Endothelial cell of umbilical vein (primary cell): Measurements from ENCODE around the gene TTC33. TPM values are rescaled to one million over a fixed set of nuclear protein-coding genes. Genes with fewer than 3 reads are reported as not detected.

Experiments
- BruUV-seq: library from RNA; stranded (reverse); fragments of 400-500 nt; replicated peaks from 2 replicates; lab custom pipeline; 2021; lab: Mats Ljungman, UMichigan
- CTCF ChIA-PET: fragments of 300-600, 350-600 bp; sonication (Branson Sonifier 250); formaldehyde crosslinking; loops from one replicate; lab custom pipeline; 2021; ENCODE audit warnings: antibody characterized with exemption, inconsistent platforms; lab: Charles Lee
- POLR2A ChIA-PET: fragments of 300-600, 350-600 bp; sonication (Branson Sonifier 250); formaldehyde crosslinking; loops from one replicate; lab custom pipeline; 2021; ENCODE audit warnings: antibody characterized with exemption, inconsistent platforms; lab: Charles Lee
- DNase-seq: peaks from one replicate; pipeline ENCODE4 v3.0.0-alpha.2; 2011; ENCODE audit warnings: low read depth, low spot score
- FAIRE-seq: peaks from 2 replicates; lab custom pipeline; 2011; peaks lifted over from hg19 to GRCh38; lab: Jason Lieb, UNC
- H2AFZ ChIP-seq: 2 replicates; pipeline ENCODE4 v1.6.0; 2012; ENCODE audit warnings: low read depth, low read length, control low read depth, inconsistent platforms
- H3K27ac ChIP-seq: 2 replicates; pipeline ENCODE4 v1.5.1; 2011; ENCODE audit warnings: low read depth, mild to moderate bottlenecking, control low read depth, low read length, moderate library complexity; ENCODE audit not compliant: insufficient read depth
- H3K27me3 ChIP-seq, 2 experiments: 2 replicates each; pipeline versions ENCODE4 v1.6.0 to v1.6.1; 2011; ENCODE audit warnings: low read length in 2 of 2, mixed read lengths in 1 of 2; ENCODE audit not compliant: control insufficient read depth in 2 of 2, insufficient read depth in 2 of 2
- H3K36me3 ChIP-seq, 2 experiments: 2 replicates in 1 of 2; 3 replicates in 1 of 2; pipeline ENCODE4 v1.5.1; 2011; ENCODE audit warnings: low read length in 2 of 2, mild to moderate bottlenecking in 1 of 2, moderate library complexity in 1 of 2; ENCODE audit not compliant: control insufficient read depth in 2 of 2, insufficient read depth in 2 of 2; ENCODE audit errors: extremely low read depth in 1 of 2
- H3K4me1 ChIP-seq: 3 replicates; pipeline ENCODE4 v1.5.1; 2011; ENCODE audit warnings: mild to moderate bottlenecking, low read length; ENCODE audit not compliant: control insufficient read depth, insufficient read depth; ENCODE audit errors: extremely low read depth
- H3K4me2 ChIP-seq: 2 replicates; pipeline ENCODE4 v1.6.1; 2011; ENCODE audit warnings: low read length, control low read depth, mixed read lengths; ENCODE audit not compliant: insufficient read depth
- H3K4me3 ChIP-seq, 3 experiments: fragments of 200-600 bp in 1 of 3; sonication (generic), shearing (Covaris generic) in 1 of 3; replicated peaks in 1 of 3; 2 replicates each; pipeline ENCODE4 v1.5.1; 2011 to 2016; ENCODE audit warnings: control low read depth in 3 of 3, low read length in 3 of 3, mild to moderate bottlenecking in 2 of 3, inconsistent platforms in 1 of 3, low read depth in 1 of 3, moderate library complexity in 1 of 3; ENCODE audit not compliant: insufficient read depth in 1 of 3
- H3K79me2 ChIP-seq: 2 replicates; pipeline ENCODE4 v1.6.0; 2012; ENCODE audit warnings: low read length, inconsistent platforms; ENCODE audit not compliant: control insufficient read depth, insufficient read depth
- H3K9ac ChIP-seq: replicated peaks from 2 replicates; pipeline ENCODE3; 2011; ENCODE audit warnings: low read length, control low read depth; ENCODE audit not compliant: insufficient read depth; ENCODE audit errors: extremely low read depth
- H3K9me1 ChIP-seq: replicated peaks from 3 replicates; pipeline ENCODE4 v1.6.0; 2011; ENCODE audit warnings: mild to moderate bottlenecking, low read length; ENCODE audit not compliant: control insufficient read depth, insufficient read depth; ENCODE audit errors: extremely low read depth
- H3K9me3 ChIP-seq: replicated peaks from 2 replicates; pipeline ENCODE4 v1.5.1; 2012; ENCODE audit warnings: low read length, inconsistent platforms; ENCODE audit not compliant: control insufficient read depth, insufficient read depth
- H4K20me1 ChIP-seq: replicated peaks from 2 replicates; pipeline ENCODE3; 2011; ENCODE audit warnings: mild to moderate bottlenecking, low read length; ENCODE audit not compliant: control insufficient read depth, insufficient read depth; ENCODE audit errors: extremely low read depth
- CTCF ChIP-seq, 2 donors: IDR thresholded peaks; 1 replicate in 1 of 2; 2 replicates in 1 of 2; pipeline ENCODE4 v1.5.1; 2011; ENCODE audit warnings: low read length in 2 of 2, mild to moderate bottlenecking in 2 of 2, moderate library complexity in 2 of 2, control low read depth in 1 of 2, inconsistent platforms in 1 of 2, low read depth in 1 of 2; ENCODE audit not compliant: insufficient read depth in 1 of 2; ENCODE audit errors: extremely low read depth in 1 of 2
- EZH2 ChIP-seq: IDR thresholded peaks from 2 replicates; pipeline ENCODE4 v1.6.1; 2012; ENCODE audit warnings: borderline replicate concordance, low read depth, mild to moderate bottlenecking, moderate library complexity, low read length, inconsistent platforms; ENCODE audit not compliant: severe bottlenecking
- FOS ChIP-seq: IDR thresholded peaks from 2 replicates; pipeline ENCODE4 v1.6.1; 2011; ENCODE audit warnings: mild to moderate bottlenecking, low read length, moderate library complexity, borderline replicate concordance; ENCODE audit not compliant: insufficient read depth
- GATA2 ChIP-seq: IDR thresholded peaks from 2 replicates; pipeline ENCODE4 v1.7.0; 2011; ENCODE audit warnings: low read depth, mild to moderate bottlenecking, moderate library complexity, mixed read lengths, low read length; ENCODE audit not compliant: insufficient read length, insufficient read depth
- JUN ChIP-seq: IDR thresholded peaks from 2 replicates; pipeline ENCODE4 v1.6.1; 2011; ENCODE audit warnings: borderline replicate concordance, low read depth; ENCODE audit not compliant: insufficient read length, insufficient read depth
- MAX ChIP-seq: IDR thresholded peaks from 2 replicates; pipeline ENCODE4 v1.6.1; 2011; ENCODE audit not compliant: insufficient read depth, insufficient read length
- MYC ChIP-seq: IDR thresholded peaks from one replicate; pipeline ENCODE4 v1.6.1; 2011; ENCODE audit warnings: mild to moderate bottlenecking, low read depth, low read length
- POLR2A ChIP-seq: IDR thresholded peaks from 2 replicates; pipeline ENCODE4 v1.6.1; 2012; ENCODE audit warnings: low read depth, mild to moderate bottlenecking, control low read depth, low read length
- POLR2AphosphoS5 ChIP-seq: IDR thresholded peaks from 2 replicates; pipeline ENCODE4 v1.6.1; 2012; ENCODE audit warnings: low read depth, mild to moderate bottlenecking, control low read depth, low read length, moderate library complexity; ENCODE audit not compliant: insufficient read depth
- dilution Hi-C: fragments of 300-500 bp; cut with MboI; formaldehyde crosslinking; loops from one replicate; pipeline ENCODE4 v1.15.0; 2019; ENCODE audit warnings: low sequenced_read_pairs; ENCODE audit not compliant: extremely low pct_ligation_motif_present
- intact Hi-C: fragments of 100-400 bp; cut with micrococcal nuclease; formaldehyde crosslinking; loops from one replicate; pipeline ENCODE4 v1.10.0; 2022
- polyA plus RNA-seq, 4 experiments: library from polyadenylated mRNA; depleted of rRNA in 3 of 4; stranded (reverse) in 3 of 4; unstranded in 1 of 4; fragments of >200 nt; gene quantifications; 2 replicates each; pipeline versions ENCODE4 v1.2.1 to v1.2.3, GENCODE V29; 2011 to 2012; ENCODE audit warnings: missing spikeins in 1 of 4
- total RNA-seq: library from RNA; stranded (reverse); gene quantifications from 2 replicates; pipeline ENCODE4 v1.2.3, GENCODE V29; 2021

TTC33 gene
- total and polyA plus RNA-seq, 2 donors (not counting 3 experiments of a cell fraction or from before 2014, with no cell fraction given), result 2.2 to 11.7 TPM

- H3K4me3 ChIP-seq, result peak overlapping the region; percentile 71 to 98 (median 97)
- H3K27ac ChIP-seq, result peak overlapping the region; percentile 67
- no peaks in the 10 kb centered on the region for H3K9me1 ChIP-seq
- peaks cover 0 to 8% of the 10 kb centered on the region in 2 experiments for H3K36me3 ChIP-seq
- peaks cover 90% of the 10 kb centered on the region for H3K79me2 ChIP-seq
- H2AFZ ChIP-seq, result peak overlapping the region; percentile 16
- H3K9ac ChIP-seq, result peak overlapping the region; percentile 92
- BruUV-seq, result no TSS peak
- ChIA-PET POLR2A (interaction anchor here (1.4 kb wide), 1 partner anchor 479 kb away, joined by 4 read pairs; no protein-coding TSS in a partner anchor), CTCF (interaction anchor here (1.4 to 8.5 kb wide), 5 partner anchors 53 to 968 kb away, joined by 4 to 93 read pairs (median 62); no protein-coding TSS in a partner anchor)
- no peaks in the 10 kb centered on the region for H3K9me3 ChIP-seq
- H4K20me1 ChIP-seq, result no peaks in the 10 kb centered on the region
- dilution Hi-C loops (no loop called here), intact Hi-C loops (loop anchor here (2.0 to 5.0 kb wide), 2 partner anchors 215 to 636 kb away; no protein-coding TSS in a partner anchor)
- peak overlapping the region; percentile 99 for H3K4me2 ChIP-seq
- no peaks in the 10 kb centered on the region for H3K27me3 ChIP-seq
- TF ChIP-seq JUN (no peak), MAX (no peak), POLR2AphosphoS5 (no peak), EZH2 (no peak), POLR2A (no peak), MYC (no peak), GATA2 (no peak), FOS (no peak), CTCF (IDR thresholded peaks at IDR 0.05; ENCODE audit: extremely low read depth in 1 of 2, insufficient read depth in 1 of 2, low read depth in 1 of 2, low read length in 2 of 2) (no peak)
- DNase-seq, result peak; percentile 68
- H3K4me1 ChIP-seq, result peaks cover 43% of the 10 kb centered on the region
- FAIRE-seq, result peak; percentile 38
Observed at GRCh38 chr5:40682154-40683017, 73.4 kb downstream of the TTC33 start.
